ENCODE results near the gene APOBEC3A. TPM values are rescaled to one million over a fixed set of nuclear protein-coding genes. Genes with fewer than 3 reads are reported as not detected.

The APOBEC3A gene
- total and polyA plus RNA-seq, 2 donors (not counting 1 experiment from before 2014, with no cell fraction given), result 2.8 TPM; not detected in 1

- no peak overlapping the region for H3K27ac Mint-ChIP-seq
- H3K36me3 ChIP-seq (replicated peaks in 1 of 2; ENCODE audit: control extremely low read depth in 1 of 2, control insufficient read depth in 1 of 2, extremely low read depth in 1 of 2, insufficient read depth in 2 of 2, low read length in 1 of 2), result no peaks in the 10 kb centered on the region
- no peak overlapping the region for H3K4me3 Mint-ChIP-seq
- ChIA-PET POLR2A (interaction anchor here (0.6 kb wide), 2 partner anchors 33 to 77 kb away, joined by 3 to 9 read pairs; no protein-coding TSS in a partner anchor), CTCF (interaction anchor here (1.1 to 2.0 kb wide), 4 partner anchors 11 to 51 kb away, joined by 3 to 6 read pairs (median 4); no protein-coding TSS in a partner anchor)
- H3K4me3 ChIP-seq (ENCODE audit: control extremely low read depth in 1 of 5, extremely low read depth in 1 of 5, insufficient read depth in 1 of 5, low read depth in 2 of 5, low read length in 4 of 5), result peak overlapping the region in 1 of 5 experiments; percentile 36
- H3K4me2 ChIP-seq (replicated peaks; ENCODE audit: low read depth, low read length, poor library complexity, severe bottlenecking), result no peak overlapping the region
- H3K9me3 ChIP-seq (ENCODE audit: control extremely low read depth in 1 of 3, control insufficient read depth in 2 of 3, insufficient read depth in 1 of 3, low read length in 2 of 3), result no peaks in the 10 kb centered on the region
- DNase-seq (no peak), ATAC-seq (ENCODE audit: low read depth) (no peak)
- intact Hi-C loops (cut with micrococcal nuclease), result no loop called here
- H3K27ac ChIP-seq (ENCODE audit: low read length in 2 of 2), result no peak overlapping the region
- TF ChIP-seq EZH2 (IDR thresholded peaks at IDR 0.05; ENCODE audit: borderline replicate concordance, insufficient read depth, low read depth, low read length, poor library complexity, severe bottlenecking), result no peak
- TF ChIP-seq CTCF (IDR thresholded peaks at IDR 0.05), result no peak
- H3K9me3 Mint-ChIP-seq (ENCODE audit: insufficient read depth), result no peaks in the 10 kb centered on the region
- H3K4me1 Mint-ChIP-seq, result peaks cover 6% of the 10 kb centered on the region
- WGBS (ENCODE audit: insufficient coverage), result 80% methylated on average over 8 of the region's 12 CpGs
- H4K20me1 ChIP-seq (ENCODE audit: control insufficient read depth, insufficient read depth, low read length, poor library complexity, severe bottlenecking), result no peaks in the 10 kb centered on the region
- H2AFZ ChIP-seq (ENCODE audit: insufficient read depth, low read depth, low read length, poor library complexity, severe bottlenecking), result no peak overlapping the region
- no peaks in the 10 kb centered on the region for H3K79me2 ChIP-seq (ENCODE audit: control insufficient read depth, insufficient read depth, low read length)
- H3K27me3 ChIP-seq (replicated peaks in 1 of 4; ENCODE audit: control extremely low read depth in 1 of 4, control insufficient read depth in 3 of 4, insufficient read depth in 4 of 4, low read length in 3 of 4), result peaks cover 0 to 9% (median 2%) of the 10 kb centered on the region in 4 experiments
- H3K4me1 ChIP-seq (ENCODE audit: control insufficient read depth in 2 of 2, insufficient read depth in 2 of 2, low read length in 2 of 2), result no peaks in the 10 kb centered on the region
- peaks cover 10% of the 10 kb centered on the region for H3K27me3 Mint-ChIP-seq
- H3K9ac ChIP-seq (ENCODE audit: low read length), result no peak overlapping the region
Observed at GRCh38 chr22:38952281-38952993, 5.0 kb upstream of the APOBEC3A start.

- no peak overlapping the region for H3K9ac ChIP-seq (ENCODE audit: low read length)
- H3K27me3 ChIP-seq (replicated peaks in 1 of 4; ENCODE audit: control extremely low read depth in 1 of 4, control insufficient read depth in 3 of 4, insufficient read depth in 4 of 4, low read length in 3 of 4), result peaks cover 0 to 7% (median 0%) of the 10 kb centered on the region in 4 experiments
- H3K79me2 ChIP-seq (ENCODE audit: control insufficient read depth, insufficient read depth, low read length), result no peaks in the 10 kb centered on the region
- H3K27me3 Mint-ChIP-seq, result peaks cover 4% of the 10 kb centered on the region
- intact Hi-C loops (cut with micrococcal nuclease), result no loop called here
- H3K36me3 ChIP-seq (replicated peaks in 1 of 2; ENCODE audit: control extremely low read depth in 1 of 2, control insufficient read depth in 1 of 2, extremely low read depth in 1 of 2, insufficient read depth in 2 of 2, low read length in 1 of 2), result no peaks in the 10 kb centered on the region
- no peak overlapping the region for H3K4me3 Mint-ChIP-seq
- H3K4me1 ChIP-seq (ENCODE audit: control insufficient read depth in 2 of 2, insufficient read depth in 2 of 2, low read length in 2 of 2), result no peaks in the 10 kb centered on the region
- H3K4me2 ChIP-seq (replicated peaks; ENCODE audit: low read depth, low read length, poor library complexity, severe bottlenecking), result no peak overlapping the region
- no peak for ATAC-seq (ENCODE audit: low read depth)
- H4K20me1 ChIP-seq (ENCODE audit: control insufficient read depth, insufficient read depth, low read length, poor library complexity, severe bottlenecking), result no peaks in the 10 kb centered on the region
- H3K27ac Mint-ChIP-seq, result no peak overlapping the region
- WGBS (ENCODE audit: insufficient coverage), result 100% methylated on average over 6 of the region's 8 CpGs
- DNase-seq, result no peak
- ChIA-PET CTCF (interaction anchor here (1.2 kb wide), 1 partner anchor 20 kb away, joined by 3 read pairs; no protein-coding TSS in a partner anchor), POLR2A (interaction anchor here (0.6 kb wide), 2 partner anchors 33 to 77 kb away, joined by 3 to 9 read pairs; no protein-coding TSS in a partner anchor)
- H3K4me1 Mint-ChIP-seq, result peaks cover 6% of the 10 kb centered on the region
- TF ChIP-seq EZH2 (IDR thresholded peaks at IDR 0.05; ENCODE audit: borderline replicate concordance, insufficient read depth, low read depth, low read length, poor library complexity, severe bottlenecking) (no peak), CTCF (IDR thresholded peaks at IDR 0.05) (no peak)
- H3K4me3 ChIP-seq (ENCODE audit: control extremely low read depth in 1 of 5, extremely low read depth in 1 of 5, insufficient read depth in 1 of 5, low read depth in 2 of 5, low read length in 4 of 5), result peak overlapping the region in 1 of 5 experiments; percentile 36
- no peak overlapping the region for H2AFZ ChIP-seq (ENCODE audit: insufficient read depth, low read depth, low read length, poor library complexity, severe bottlenecking)
- no peak overlapping the region for H3K27ac ChIP-seq (ENCODE audit: low read length in 2 of 2)
- H3K9me3 ChIP-seq (ENCODE audit: control extremely low read depth in 1 of 3, control insufficient read depth in 2 of 3, insufficient read depth in 1 of 3, low read length in 2 of 3), result no peaks in the 10 kb centered on the region
- H3K9me3 Mint-ChIP-seq (ENCODE audit: insufficient read depth), result no peaks in the 10 kb centered on the region
Observed at GRCh38 chr22:38953091-38953490, 4.3 kb upstream of the APOBEC3A start.

All from B cell (primary cell).